Panc1 (cell line): ENCODE measurements around the gene TBL1Y. TPM values are rescaled to one million over a fixed set of nuclear protein-coding genes. Genes with fewer than 3 reads are reported as not detected.

Experiments
- ATAC-seq: fragments of 200-7000 bp; cut with Tn5 transposase; 2 replicates; pipeline ENCODE4 v1.9.1; 2020; ENCODE audit warnings: mild to moderate bottlenecking, moderate library complexity
- BruUV-seq: library from RNA; stranded (reverse); fragments of 400-500 nt; replicated peaks from 2 replicates; lab custom pipeline; 2021; lab: Mats Ljungman, UMichigan
- CTCF ChIA-PET: fragments of 300-600 bp; sonication (Branson Sonifier 250); formaldehyde crosslinking; loops from one replicate; lab custom pipeline; 2022; ENCODE audit warnings: antibody characterized with exemption; lab: Charles Lee
- POLR2A ChIA-PET: fragments of 300-600 bp; sonication (Branson Sonifier 250); formaldehyde crosslinking; loops from one replicate; lab custom pipeline; 2022; ENCODE audit warnings: antibody characterized with exemption; lab: Charles Lee
- DNase-seq: peaks from one replicate; pipeline ENCODE4 v3.0.0-alpha.2; 2010; ENCODE audit warnings: low read depth, low spot score
- H3K27ac ChIP-seq: 2 replicates; pipeline ENCODE4 v1.5.1; 2011; ENCODE audit warnings: mild to moderate bottlenecking, low read length, inconsistent platforms
- H3K27me3 ChIP-seq: fragments of 200-500 bp; sonication (Bioruptor generic); 2 replicates; pipeline ENCODE4 v1.6.0; 2014; ENCODE audit warnings: low read length, inconsistent platforms; ENCODE audit not compliant: control insufficient read depth, insufficient read depth
- H3K36me3 ChIP-seq: fragments of 200-500 bp; sonication (Bioruptor generic); 2 replicates; pipeline ENCODE4 v1.5.1; 2014; ENCODE audit warnings: inconsistent platforms, mild to moderate bottlenecking, low read length, moderate library complexity; ENCODE audit not compliant: control insufficient read depth, insufficient read depth
- H3K4me1 ChIP-seq: 2 replicates; pipeline ENCODE4 v1.5.1; 2011; ENCODE audit warnings: inconsistent platforms, mild to moderate bottlenecking, low read length, moderate library complexity; ENCODE audit not compliant: control insufficient read depth, insufficient read depth
- H3K4me3 ChIP-seq, 2 experiments: 2 replicates each; pipeline ENCODE4 v1.5.1; 2011 to 2012; ENCODE audit warnings: low read depth in 2 of 2, low read length in 2 of 2, mild to moderate bottlenecking in 2 of 2, inconsistent platforms in 1 of 2, moderate library complexity in 1 of 2
- H3K9me3 ChIP-seq: fragments of 200-500 bp; sonication (Bioruptor generic); 2 replicates; pipeline ENCODE4 v1.5.1; 2014; ENCODE audit warnings: low read depth, mild to moderate bottlenecking, inconsistent platforms, low read length, moderate library complexity; ENCODE audit not compliant: control insufficient read depth, insufficient read depth
- POLR2AphosphoS5 ChIP-seq: IDR thresholded peaks from 2 replicates; pipeline ENCODE4 v1.6.1; 2012; ENCODE audit warnings: mild to moderate bottlenecking, low read depth, low read length, moderate library complexity
- SIN3A ChIP-seq: IDR thresholded peaks from 2 replicates; pipeline ENCODE4 v1.6.1; 2012; ENCODE audit warnings: low read depth, mild to moderate bottlenecking, low read length, moderate library complexity, borderline replicate concordance; ENCODE audit not compliant: insufficient read depth
- TCF7L2 ChIP-seq: IDR thresholded peaks from 2 replicates; pipeline ENCODE4 v1.6.1; 2011; ENCODE audit warnings: mild to moderate bottlenecking, low read depth, low read length, inconsistent platforms
- in situ Hi-C: cut with HindIII; loops from 2 replicates; pipeline ENCODE4 v1.10.0; 2016; ENCODE audit warnings: low sequenced_read_pairs, low pct_unique_long_range_greater_than_20kb
- intact Hi-C: fragments of 100-400 bp; cut with micrococcal nuclease; formaldehyde crosslinking; loops from one replicate; pipeline ENCODE4 v1.10.0; 2022; ENCODE audit not compliant: unreplicated experiment
- total RNA-seq: library from RNA; stranded (reverse); gene quantifications from one replicate; pipeline ENCODE4 v1.2.1, GENCODE V29; 2021; ENCODE audit not compliant: unreplicated experiment
- TF ChIP-seq, protein P1 (sequence below), 2 experiments: IDR thresholded peaks; 2 replicates each; pipeline ENCODE4 v1.6.1; 2011 to 2012; ENCODE audit warnings: low read depth in 2 of 2, control low read depth in 1 of 2, low read length in 1 of 2, mild to moderate bottlenecking in 1 of 2, moderate library complexity in 1 of 2; ENCODE audit not compliant: insufficient read depth in 1 of 2
- TF ChIP-seq, protein P2 (sequence below): fragments of 450-650 bp; IDR thresholded peaks from 2 replicates; pipeline ENCODE4 v1.5.1; 2017; ENCODE audit warnings: mild to moderate bottlenecking

TBL1Y gene
- total RNA-seq, 1 experiment from 2014 or later: not detected

- POLR2A ChIA-PET: no interaction called here
- no peaks in the 10 kb centered on the region for H3K27me3 ChIP-seq
- intact Hi-C loops: no loop called here
- H3K4me3 ChIP-seq: no peak overlapping the region
- TF ChIP-seq POLR2AphosphoS5 (no peak), SIN3A (no peak), TCF7L2 (no peak)
- TF ChIP-seq, protein P1, sequence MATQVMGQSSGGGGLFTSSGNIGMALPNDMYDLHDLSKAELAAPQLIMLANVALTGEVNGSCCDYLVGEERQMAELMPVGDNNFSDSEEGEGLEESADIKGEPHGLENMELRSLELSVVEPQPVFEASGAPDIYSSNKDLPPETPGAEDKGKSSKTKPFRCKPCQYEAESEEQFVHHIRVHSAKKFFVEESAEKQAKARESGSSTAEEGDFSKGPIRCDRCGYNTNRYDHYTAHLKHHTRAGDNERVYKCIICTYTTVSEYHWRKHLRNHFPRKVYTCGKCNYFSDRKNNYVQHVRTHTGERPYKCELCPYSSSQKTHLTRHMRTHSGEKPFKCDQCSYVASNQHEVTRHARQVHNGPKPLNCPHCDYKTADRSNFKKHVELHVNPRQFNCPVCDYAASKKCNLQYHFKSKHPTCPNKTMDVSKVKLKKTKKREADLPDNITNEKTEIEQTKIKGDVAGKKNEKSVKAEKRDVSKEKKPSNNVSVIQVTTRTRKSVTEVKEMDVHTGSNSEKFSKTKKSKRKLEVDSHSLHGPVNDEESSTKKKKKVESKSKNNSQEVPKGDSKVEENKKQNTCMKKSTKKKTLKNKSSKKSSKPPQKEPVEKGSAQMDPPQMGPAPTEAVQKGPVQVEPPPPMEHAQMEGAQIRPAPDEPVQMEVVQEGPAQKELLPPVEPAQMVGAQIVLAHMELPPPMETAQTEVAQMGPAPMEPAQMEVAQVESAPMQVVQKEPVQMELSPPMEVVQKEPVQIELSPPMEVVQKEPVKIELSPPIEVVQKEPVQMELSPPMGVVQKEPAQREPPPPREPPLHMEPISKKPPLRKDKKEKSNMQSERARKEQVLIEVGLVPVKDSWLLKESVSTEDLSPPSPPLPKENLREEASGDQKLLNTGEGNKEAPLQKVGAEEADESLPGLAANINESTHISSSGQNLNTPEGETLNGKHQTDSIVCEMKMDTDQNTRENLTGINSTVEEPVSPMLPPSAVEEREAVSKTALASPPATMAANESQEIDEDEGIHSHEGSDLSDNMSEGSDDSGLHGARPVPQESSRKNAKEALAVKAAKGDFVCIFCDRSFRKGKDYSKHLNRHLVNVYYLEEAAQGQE (IDR thresholded peaks at IDR 0.05; ENCODE audit: insufficient read depth in 1 of 2, low read depth in 2 of 2, low read length in 1 of 2): no peak
- TF ChIP-seq, protein P2, sequence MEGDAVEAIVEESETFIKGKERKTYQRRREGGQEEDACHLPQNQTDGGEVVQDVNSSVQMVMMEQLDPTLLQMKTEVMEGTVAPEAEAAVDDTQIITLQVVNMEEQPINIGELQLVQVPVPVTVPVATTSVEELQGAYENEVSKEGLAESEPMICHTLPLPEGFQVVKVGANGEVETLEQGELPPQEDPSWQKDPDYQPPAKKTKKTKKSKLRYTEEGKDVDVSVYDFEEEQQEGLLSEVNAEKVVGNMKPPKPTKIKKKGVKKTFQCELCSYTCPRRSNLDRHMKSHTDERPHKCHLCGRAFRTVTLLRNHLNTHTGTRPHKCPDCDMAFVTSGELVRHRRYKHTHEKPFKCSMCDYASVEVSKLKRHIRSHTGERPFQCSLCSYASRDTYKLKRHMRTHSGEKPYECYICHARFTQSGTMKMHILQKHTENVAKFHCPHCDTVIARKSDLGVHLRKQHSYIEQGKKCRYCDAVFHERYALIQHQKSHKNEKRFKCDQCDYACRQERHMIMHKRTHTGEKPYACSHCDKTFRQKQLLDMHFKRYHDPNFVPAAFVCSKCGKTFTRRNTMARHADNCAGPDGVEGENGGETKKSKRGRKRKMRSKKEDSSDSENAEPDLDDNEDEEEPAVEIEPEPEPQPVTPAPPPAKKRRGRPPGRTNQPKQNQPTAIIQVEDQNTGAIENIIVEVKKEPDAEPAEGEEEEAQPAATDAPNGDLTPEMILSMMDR: no peak
- ATAC-seq (no peak), DNase-seq (no peak)
- H3K27ac ChIP-seq: no peak overlapping the region
- in situ Hi-C loops: no loop called here
- no peaks in the 10 kb centered on the region for H3K4me1 ChIP-seq
- CTCF ChIA-PET: no interaction called here
- H3K36me3 ChIP-seq: no peaks in the 10 kb centered on the region
- no TSS peak for BruUV-seq
- no peaks in the 10 kb centered on the region for H3K9me3 ChIP-seq
These were observed 102.6 kb downstream of the TBL1Y start for GRCh38 chrY:7013051-7013450.

DNA sequence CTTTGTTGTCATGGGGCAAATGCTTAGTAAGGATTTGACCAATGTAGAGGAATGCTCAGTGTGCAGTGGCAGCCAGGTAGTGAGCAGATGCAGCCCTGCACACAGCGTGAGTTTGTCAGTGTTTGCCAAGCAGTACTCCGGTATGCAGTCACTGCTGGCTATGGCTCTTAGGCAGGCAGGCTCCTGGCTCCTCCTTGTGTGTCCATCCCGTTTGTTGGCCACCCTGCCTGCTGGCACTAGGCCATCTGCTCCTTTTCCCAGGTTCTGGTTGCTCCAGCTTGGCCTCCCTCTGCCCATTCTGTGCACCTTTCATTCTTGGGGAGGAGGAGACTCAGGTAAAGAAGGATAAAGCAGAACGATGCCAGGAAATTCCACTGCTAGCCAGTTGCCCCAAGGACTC, 106.0 kb downstream of the TBL1Y start:
- ChIA-PET POLR2A (no interaction called here), CTCF (no interaction called here)
- DNase-seq: no peak
- Histone ChIP-seq H3K27ac (no peak overlapping the region), H3K4me1 (no peaks in the 10 kb centered on the region), H3K27me3 (no peaks in the 10 kb centered on the region), H3K36me3 (no peaks in the 10 kb centered on the region), H3K4me3 (no peak overlapping the region), H3K9me3 (no peaks in the 10 kb centered on the region)
- BruUV-seq: no TSS peak
- no peak for ATAC-seq
- TF ChIP-seq POLR2AphosphoS5: no peak
- TF ChIP-seq, protein P2: no peak
- TF ChIP-seq SIN3A: no peak
- in situ Hi-C loops (no loop called here), intact Hi-C loops (no loop called here)
